Omental fat pad (tissue), 4 donors: ENCODE results near the gene OR2AJ1. TPM values are rescaled to one million over a fixed set of nuclear protein-coding genes. Genes with fewer than 3 reads are reported as not detected.

Source experiments
- ATAC-seq: fragments of 150-250 bp; one replicate; pipeline ENCODE4 v1.9.1; 2016; ENCODE audit warnings: mild to moderate bottlenecking, moderate library complexity; ENCODE audit not compliant: low FRiP score
- DNase-seq: peaks from one replicate; pipeline ENCODE4 v3.0.0-alpha.2; 2019; ENCODE audit warnings: low spot score
- CTCF ChIP-seq, 3 donors: fragments of 450-650 bp; IDR thresholded peaks; one replicate each; pipeline ENCODE4 v1.5.1; 2016 to 2017; ENCODE audit warnings: antibody characterized with exemption in 3 of 3, mild to moderate bottlenecking in 3 of 3, moderate library complexity in 2 of 3
- total RNA-seq, 4 donors: library from RNA; depleted of rRNA; stranded (reverse); fragments of >200 nt; gene quantifications; one replicate each; pipeline ENCODE4 v1.1.0, GENCODE V29; 2016

Gene OR2AJ1
- not detected for total RNA-seq

DNA sequence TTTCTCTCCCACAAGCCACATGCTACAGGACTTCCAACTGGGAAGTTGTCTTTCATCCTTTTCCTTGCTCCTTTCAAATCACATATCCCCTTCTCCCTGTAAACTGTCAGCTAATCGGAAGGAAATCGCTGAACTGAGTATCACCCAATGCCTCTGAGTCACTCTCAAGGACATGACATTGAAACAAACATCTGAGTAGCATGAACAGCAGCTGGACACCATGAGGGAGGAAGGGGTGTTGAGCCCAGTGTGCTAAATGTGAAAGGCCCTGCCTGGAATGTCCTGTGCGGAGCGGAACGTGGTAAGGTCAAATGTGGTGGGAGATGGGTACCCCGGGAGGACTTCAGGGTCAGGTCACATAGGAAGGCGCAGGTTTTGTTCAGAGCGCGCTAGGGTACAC, at the start of gene OR2AJ1:
TSS of gene OR2AJ1 (plus strand) at position 22 of the 400 bp plus-strand sequence. CDS start 8,880 bp downstream, outside the sequence.
- ATAC-seq = no peak
- no peak for DNase-seq
- no peak for TF ChIP-seq CTCF (IDR thresholded peaks at IDR 0.05)

- no peak for TF ChIP-seq CTCF (IDR thresholded peaks at IDR 0.05)
- ATAC-seq = no peak
- no peak for DNase-seq
These were observed 41.3 kb upstream of the OR2AJ1 start for GRCh38 chr1:247883346-247883745.

- no peak for ATAC-seq
- DNase-seq = no peak
- TF ChIP-seq CTCF (IDR thresholded peaks at IDR 0.05) = no peak
These were observed 39.8 kb upstream of the OR2AJ1 start for GRCh38 chr1:247884797-247885413.

GRCh38 chr1:247895163-247895637, 29.5 kb upstream of the OR2AJ1 start, which contains the start of gene OR2W3:
TSS of gene OR2W3 (plus strand) at chr1:247895587. CDS start at chr1:247895587, 0 bp downstream.
- TF ChIP-seq CTCF (IDR thresholded peaks at IDR 0.05) = no peak
- DNase-seq (no peak), ATAC-seq (no peak)

DNA sequence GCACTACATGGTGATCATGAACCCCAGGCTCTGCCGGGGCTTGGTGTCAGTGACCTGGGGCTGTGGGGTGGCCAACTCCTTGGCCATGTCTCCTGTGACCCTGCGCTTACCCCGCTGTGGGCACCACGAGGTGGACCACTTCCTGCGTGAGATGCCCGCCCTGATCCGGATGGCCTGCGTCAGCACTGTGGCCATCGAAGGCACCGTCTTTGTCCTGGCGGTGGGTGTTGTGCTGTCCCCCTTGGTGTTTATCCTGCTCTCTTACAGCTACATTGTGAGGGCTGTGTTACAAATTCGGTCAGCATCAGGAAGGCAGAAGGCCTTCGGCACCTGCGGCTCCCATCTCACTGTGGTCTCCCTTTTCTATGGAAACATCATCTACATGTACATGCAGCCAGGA, 28.7 kb upstream of the OR2AJ1 start:
- DNase-seq (no peak), ATAC-seq (no peak)
- no peak for TF ChIP-seq CTCF (IDR thresholded peaks at IDR 0.05)

GRCh38 chr1:247904122-247904521, 20.6 kb upstream of the OR2AJ1 start:
- TF ChIP-seq CTCF (IDR thresholded peaks at IDR 0.05) = no peak
- DNase-seq = no peak
- no peak for ATAC-seq

DNA sequence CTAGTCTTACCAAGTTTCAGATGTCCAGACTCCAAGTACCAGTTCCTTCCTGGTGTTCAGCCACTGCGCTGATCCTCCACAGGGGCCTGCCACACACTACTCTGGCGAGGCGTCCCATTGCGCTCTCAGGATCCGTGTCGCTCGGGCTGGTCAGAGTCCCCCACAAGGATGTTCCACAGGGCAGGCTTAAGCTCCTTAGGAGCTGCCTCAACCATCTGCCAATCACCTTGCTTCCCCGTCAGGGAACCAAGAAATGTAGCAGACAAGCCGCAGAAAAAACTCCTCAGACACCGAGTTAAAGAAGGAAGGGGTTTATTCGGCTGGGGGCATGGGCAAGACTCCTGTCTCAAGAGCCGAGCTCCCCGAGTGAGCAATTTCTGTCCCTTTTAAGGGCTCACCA, 19.5 kb upstream of the OR2AJ1 start:
- DNase-seq (no peak), ATAC-seq (no peak)
- no peak for TF ChIP-seq CTCF (IDR thresholded peaks at IDR 0.05)
